Progenitor cell of endocrine pancreas (in vitro differentiated cells): ENCODE measurements around the gene NR5A1. TPM values are rescaled to one million over a fixed set of nuclear protein-coding genes. Genes with fewer than 3 reads are reported as not detected.

ENCODE experiments used
- DNase-seq: peaks from one replicate; pipeline ENCODE4 v3.0.0; 2021; ENCODE audit warnings: low spot score; ENCODE audit not compliant: unreplicated experiment
- H3K27ac Mint-ChIP-seq: 2 replicates; pipeline ENCODE4 v1.8.0; 2021; ENCODE audit warnings: mild to moderate bottlenecking, moderate library complexity, mixed read lengths
- H3K27me3 Mint-ChIP-seq: 2 replicates; pipeline ENCODE4 v1.8.0; 2021; ENCODE audit warnings: mixed read lengths
- H3K36me3 Mint-ChIP-seq: 2 replicates; pipeline ENCODE4 v1.8.0; 2022; ENCODE audit warnings: mixed read lengths; ENCODE audit not compliant: insufficient read depth
- H3K4me1 Mint-ChIP-seq: 2 replicates; pipeline ENCODE4 v1.8.0; 2021; ENCODE audit warnings: low read depth, mixed read lengths
- H3K4me3 Mint-ChIP-seq: 2 replicates; pipeline ENCODE4 v1.8.0; 2021; ENCODE audit warnings: low read depth, mild to moderate bottlenecking, moderate library complexity, mixed read lengths
- H3K9me3 Mint-ChIP-seq: 2 replicates; pipeline ENCODE4 v1.8.0; 2021; ENCODE audit warnings: low read depth, mixed read lengths
- CTCF ChIP-seq: fragments of 200-600 bp; sonication (generic); IDR thresholded peaks from one replicate; pipeline ENCODE4 v1.5.0; 2021; ENCODE audit warnings: antibody characterized with exemption, mild to moderate bottlenecking; ENCODE audit not compliant: unreplicated experiment
- total RNA-seq: library from RNA; stranded (reverse); gene quantifications from 2 replicates; pipeline ENCODE4 v1.2.1, GENCODE V29; 2021

The NR5A1 gene
- total RNA-seq, 1 donor from 2014 or later: 0.36 TPM

- Mint-ChIP-seq H3K27ac (peak overlapping the region; percentile 11), H3K4me3 (no peak overlapping the region), H3K36me3 (peaks cover 27% of the 10 kb centered on the region), H3K4me1 (peaks cover 33% of the 10 kb centered on the region), H3K27me3 (peaks cover 2% of the 10 kb centered on the region), H3K9me3 (no peaks in the 10 kb centered on the region)
- no peak for TF ChIP-seq CTCF
- DNase-seq: no peak
Measured at GRCh38 chr9:124517600-124517999, 10.4 kb upstream of the NR5A1 start.

GRCh38 chr9:124514874-124515273 is 7.7 kb upstream of the NR5A1 start:
- H3K4me1 Mint-ChIP-seq: peaks cover 21% of the 10 kb centered on the region

GRCh38 chr9:124514125-124514524 is 6.9 kb upstream of the NR5A1 start:
- H3K27ac Mint-ChIP-seq: no peak overlapping the region
- peaks cover 9% of the 10 kb centered on the region for H3K36me3 Mint-ChIP-seq
- peaks cover 2% of the 10 kb centered on the region for H3K27me3 Mint-ChIP-seq
- no peak for DNase-seq
- no peak overlapping the region for H3K4me3 Mint-ChIP-seq
- no peak for TF ChIP-seq CTCF
- H3K4me1 Mint-ChIP-seq: peaks cover 20% of the 10 kb centered on the region
- H3K9me3 Mint-ChIP-seq: no peaks in the 10 kb centered on the region

More at GRCh38 chr9:124514874-124515273, 7.7 kb upstream of the NR5A1 start:
- peaks cover 2% of the 10 kb centered on the region for H3K27me3 Mint-ChIP-seq
- no peak overlapping the region for H3K4me3 Mint-ChIP-seq
- no peak for TF ChIP-seq CTCF
- peak overlapping the region; percentile 7 for H3K27ac Mint-ChIP-seq
- DNase-seq: no peak
- H3K36me3 Mint-ChIP-seq: peaks cover 13% of the 10 kb centered on the region
- no peaks in the 10 kb centered on the region for H3K9me3 Mint-ChIP-seq

GRCh38 chr9:124513376-124513994 is 6.3 kb upstream of the NR5A1 start:
- Mint-ChIP-seq H3K36me3 (peaks cover 8% of the 10 kb centered on the region), H3K4me3 (no peak overlapping the region), H3K9me3 (no peaks in the 10 kb centered on the region), H3K27ac (peak overlapping the region; percentile 63), H3K27me3 (peaks cover 2% of the 10 kb centered on the region), H3K4me1 (peaks cover 20% of the 10 kb centered on the region)
- no peak for TF ChIP-seq CTCF
- DNase-seq: no peak

GRCh38 chr9:124512806-124513204 is 5.6 kb upstream of the NR5A1 start:
- no peaks in the 10 kb centered on the region for H3K9me3 Mint-ChIP-seq
- peaks cover 6% of the 10 kb centered on the region for H3K36me3 Mint-ChIP-seq
- H3K4me3 Mint-ChIP-seq: no peak overlapping the region
- no peak for DNase-seq
- peaks cover 17% of the 10 kb centered on the region for H3K4me1 Mint-ChIP-seq
- no peak for TF ChIP-seq CTCF
- peak overlapping the region; percentile 63 for H3K27ac Mint-ChIP-seq
- peaks cover 2% of the 10 kb centered on the region for H3K27me3 Mint-ChIP-seq
